Peyer's patch (tissue), 4 donors: ENCODE measurements around the gene ZCCHC12.

Source experiments
- CTCF ChIP-seq, 6 experiments: fragments of 450-650 bp in 4 of 6; fragments of 200-600 bp in 2 of 6; sonication (generic) in 1 of 6; IDR thresholded peaks; one replicate each; pipeline ENCODE4 v1.5.1; 2017 to 2019; ENCODE audit warnings: antibody characterized with exemption in 6 of 6, mild to moderate bottlenecking in 3 of 6, moderate library complexity in 1 of 6
- POLR2A ChIP-seq, 2 donors: fragments of 450-650 bp; IDR thresholded peaks; one replicate each; pipeline ENCODE4 v1.5.1; 2017; ENCODE audit warnings: antibody characterized with exemption in 2 of 2, mild to moderate bottlenecking in 2 of 2, moderate library complexity in 2 of 2

- TF ChIP-seq CTCF (IDR thresholded peaks at IDR 0.05) (no peak), POLR2A (IDR thresholded peaks at IDR 0.05) (no peak)
Measured at GRCh38 chrX:118802857-118803256, 20.8 kb upstream of the ZCCHC12 start.
